ENCODE measurements around the gene FN3K.
A peak's percentile ranks its signal among the peaks of the same experiment; 100 is the strongest.

FN3K gene

GRCh38 chr17:82703935-82704865 is 31.2 kb upstream of the FN3K start:
- no peak for DNase-seq

DNA sequence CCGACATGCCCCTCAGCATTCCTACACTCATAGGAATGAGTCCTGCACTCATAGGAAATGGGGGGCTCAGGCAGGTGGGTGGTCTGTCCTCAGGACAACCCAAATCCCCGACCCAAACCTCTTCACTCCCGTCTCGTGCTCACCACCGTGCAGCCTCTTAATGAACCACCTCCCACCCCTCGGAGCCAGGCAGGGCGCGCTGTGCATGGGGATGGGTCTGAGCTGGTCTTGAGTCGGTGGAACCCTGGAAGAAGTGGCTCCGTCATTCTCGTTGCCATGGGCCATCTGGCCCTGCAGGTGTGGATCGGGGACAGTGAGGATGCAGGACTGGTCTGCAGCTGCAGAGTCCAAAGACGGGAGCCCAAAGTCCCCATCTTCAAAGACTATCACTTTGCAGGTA is 30.5 kb upstream of the FN3K start:
- DNase-seq = no peak

DNA sequence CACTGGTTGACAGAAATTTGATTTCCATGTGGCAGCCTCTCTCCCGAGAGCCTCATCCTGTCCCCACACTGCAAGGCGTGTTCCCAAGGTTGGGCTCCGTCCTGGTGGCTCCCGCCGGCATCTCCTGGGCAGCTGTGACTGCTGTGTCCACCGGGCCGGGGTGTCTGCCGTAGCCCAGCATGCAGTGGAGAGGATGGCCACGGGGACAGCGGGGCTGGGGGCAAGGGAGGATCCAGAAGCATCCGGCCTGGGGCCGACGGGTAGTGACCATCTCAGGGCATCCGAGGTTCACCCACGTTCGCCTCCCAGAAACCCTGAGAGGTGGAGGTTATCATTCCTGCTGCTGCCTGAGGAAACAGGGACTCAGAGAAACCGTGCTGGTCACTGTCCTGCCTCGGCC is 29.7 kb upstream of the FN3K start:
- no peak for DNase-seq

DNA sequence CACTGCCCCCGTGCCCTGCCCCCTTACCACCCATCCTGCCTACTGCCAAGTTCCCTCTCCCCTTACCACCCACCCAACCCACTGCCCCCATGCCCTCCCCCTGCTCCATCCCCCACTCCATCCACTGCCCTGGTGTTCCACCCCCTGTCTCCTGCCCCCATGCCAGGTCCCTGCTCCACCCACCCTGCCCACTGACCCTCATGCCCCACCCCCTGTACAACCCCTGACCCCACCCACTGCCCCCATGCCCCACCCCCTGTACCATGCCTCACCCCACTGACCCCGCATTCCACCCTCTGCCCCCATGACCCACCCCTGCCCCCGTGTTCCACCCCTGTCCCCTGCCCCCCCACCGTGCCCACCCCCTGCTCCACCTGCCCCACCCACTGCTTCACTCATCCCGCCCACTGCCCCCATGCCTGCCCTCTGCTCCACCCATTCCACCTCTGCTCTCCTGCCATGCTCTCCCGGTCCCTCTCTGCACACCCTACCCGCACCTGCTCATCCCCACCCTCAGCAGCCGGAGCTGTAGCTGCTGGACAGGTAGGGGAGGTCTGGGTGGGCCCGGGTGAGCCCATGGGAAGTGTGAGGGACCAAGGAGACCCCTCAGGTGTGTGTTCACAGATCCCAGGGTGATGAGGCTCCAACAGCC is 26.3 kb upstream of the FN3K start:
- no peak for DNase-seq

GRCh38 chr17:82709676-82710498 is 25.5 kb upstream of the FN3K start:
- DNase-seq = no peak

DNA sequence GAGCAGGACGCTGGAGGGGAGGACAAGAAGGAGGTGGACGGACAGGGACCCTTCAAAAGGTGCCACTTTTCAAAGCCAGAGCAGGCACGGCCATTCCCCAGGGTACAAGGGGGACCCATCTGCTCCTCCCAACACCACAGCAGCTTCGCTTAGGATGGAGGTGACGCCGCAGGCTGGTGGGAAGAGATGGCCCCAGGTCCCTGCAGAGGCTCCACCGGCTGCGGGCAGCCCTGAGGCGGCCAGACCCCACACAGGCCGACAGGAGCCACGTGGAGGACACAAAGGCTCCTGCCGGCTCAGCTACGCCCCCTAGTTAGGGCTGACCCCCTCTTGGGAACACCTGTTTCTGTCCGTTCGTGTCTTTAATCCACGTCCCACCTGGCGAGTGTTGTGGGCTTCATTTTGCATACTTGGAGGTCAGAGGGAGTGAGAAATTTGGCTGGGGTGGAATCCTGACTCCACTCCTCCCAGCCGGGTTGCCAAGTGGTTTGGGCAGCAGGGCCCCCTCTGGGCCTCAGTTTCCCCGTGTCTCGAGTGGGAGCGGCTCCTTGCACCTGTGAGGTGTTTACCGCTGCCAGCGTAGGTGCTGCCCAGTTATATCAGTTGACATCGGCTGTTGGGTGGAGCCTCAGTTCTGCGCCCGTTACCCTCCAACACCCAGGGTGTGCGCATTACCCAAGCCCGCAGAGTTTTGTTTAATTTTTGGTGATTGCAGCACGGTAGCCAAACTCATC is 24.7 kb upstream of the FN3K start:
- no peak for DNase-seq

- no peak for DNase-seq
These were observed 22.2 kb upstream of the FN3K start for GRCh38 chr17:82713071-82713723.

DNA sequence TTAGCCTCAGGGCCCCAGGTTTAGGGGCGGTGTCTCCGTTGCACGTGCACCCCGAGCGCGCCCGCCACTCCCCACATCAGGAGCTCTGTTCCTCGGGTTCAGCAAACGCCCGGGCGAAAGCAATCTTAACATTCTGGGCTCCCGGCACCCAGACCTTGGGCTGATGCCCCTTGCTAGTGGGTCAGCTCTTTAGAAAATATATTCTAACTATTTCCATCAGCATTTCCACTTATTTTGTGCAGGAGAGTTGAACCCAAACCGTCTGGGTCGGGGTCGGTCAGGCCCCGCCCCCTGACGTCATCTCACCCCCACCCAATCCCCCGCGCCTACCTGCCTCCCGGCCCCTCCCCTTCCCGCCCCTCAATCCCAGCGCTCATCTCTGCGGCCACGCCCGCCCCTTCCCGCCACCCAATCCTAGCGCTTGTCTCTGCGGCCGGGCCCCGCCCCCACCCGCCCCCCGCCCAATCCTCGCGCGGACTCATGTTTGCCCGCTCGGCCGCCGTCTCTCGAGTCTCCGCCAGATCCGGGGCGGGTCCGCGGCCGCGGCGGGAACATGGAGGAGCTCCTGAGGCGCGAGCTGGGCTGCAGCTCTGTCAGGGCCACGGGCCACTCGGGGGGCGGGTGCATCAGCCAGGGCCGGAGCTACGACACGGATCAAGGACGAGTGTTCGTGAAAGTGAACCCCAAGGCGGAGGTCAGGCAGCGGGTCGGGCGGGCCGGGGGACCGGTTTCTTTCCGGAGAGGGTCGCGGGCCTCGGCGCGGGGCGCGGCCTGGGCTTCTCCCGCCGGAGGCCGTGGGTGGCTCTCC is 19.0 kb upstream of the FN3K start, which contains the start of gene FN3KRP:
Gene FN3KRP, plus strand, starts transcription at position 504 of the 808 bp plus-strand sequence. Its CDS starts 50 bp downstream, at position 554.
- peak; percentile 97 for DNase-seq

DNA sequence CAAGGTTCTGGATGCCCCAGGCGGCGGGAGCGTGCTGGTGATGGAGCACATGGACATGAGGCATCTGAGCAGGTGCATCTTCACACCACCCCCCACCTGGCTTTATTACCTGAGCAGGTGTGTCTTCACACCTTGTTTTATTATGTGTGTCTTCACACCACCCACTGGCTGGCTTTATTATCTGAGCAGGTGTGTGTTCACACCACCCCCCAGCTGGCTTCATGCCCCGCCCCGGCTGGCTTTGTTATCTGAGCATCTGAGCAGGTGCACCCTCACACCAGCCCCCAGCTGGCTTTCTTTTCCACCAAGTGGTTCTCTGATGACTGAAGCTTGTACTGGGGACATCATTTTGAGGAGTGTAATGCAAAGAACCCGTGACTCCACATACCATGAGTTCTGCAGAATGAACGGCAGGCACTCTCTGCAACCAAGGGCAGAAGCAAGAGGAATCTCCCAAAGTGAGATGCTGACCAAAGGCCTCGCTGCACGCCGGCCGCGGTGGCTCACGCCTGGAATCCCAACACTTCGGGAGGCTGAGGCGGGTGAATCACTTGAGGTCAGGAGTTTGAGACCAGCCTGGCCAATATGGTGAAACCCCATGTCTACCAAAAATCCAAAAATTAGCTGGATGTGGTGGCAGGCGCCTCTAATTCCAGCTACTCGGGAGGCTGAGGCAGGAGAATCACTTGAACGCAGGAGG is 16.3 kb upstream of the FN3K start:
- DNase-seq = no peak

- no peak for DNase-seq
These were observed 15.2 kb upstream of the FN3K start for GRCh38 chr17:82720204-82720603.

DNA sequence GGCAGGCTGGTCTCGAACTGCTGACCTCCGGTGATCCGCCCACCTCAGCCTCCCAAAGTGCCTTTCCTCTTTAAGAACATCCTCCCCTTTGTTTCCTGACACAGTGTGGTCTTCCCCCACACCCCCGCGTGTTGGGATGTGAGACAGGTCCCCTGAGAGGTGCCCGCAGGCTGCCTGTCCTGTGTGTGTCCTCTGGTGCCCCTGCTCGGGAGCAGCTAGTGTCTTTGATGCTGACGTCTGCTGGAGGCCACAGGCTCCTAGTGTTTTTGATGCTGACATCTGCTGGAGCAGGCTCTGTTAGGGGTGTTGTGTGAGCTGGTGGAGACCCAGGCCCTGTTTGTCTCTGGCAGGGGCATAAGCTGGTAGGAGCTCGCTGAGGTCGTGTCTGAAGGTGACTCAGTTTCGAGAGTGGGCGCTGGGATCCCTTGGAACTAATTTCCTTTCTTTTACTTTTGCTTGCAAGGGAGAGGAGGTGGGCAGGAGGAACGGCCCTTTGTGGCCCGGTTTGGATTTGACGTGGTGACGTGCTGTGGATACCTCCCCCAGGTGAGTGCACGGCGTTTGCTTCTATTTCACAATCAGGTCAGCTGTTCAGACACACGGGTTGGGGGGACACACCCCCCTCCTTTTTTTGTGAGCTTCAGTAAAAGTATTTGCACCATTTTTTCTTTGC is 12.9 kb upstream of the FN3K start:
- no peak for DNase-seq

DNA sequence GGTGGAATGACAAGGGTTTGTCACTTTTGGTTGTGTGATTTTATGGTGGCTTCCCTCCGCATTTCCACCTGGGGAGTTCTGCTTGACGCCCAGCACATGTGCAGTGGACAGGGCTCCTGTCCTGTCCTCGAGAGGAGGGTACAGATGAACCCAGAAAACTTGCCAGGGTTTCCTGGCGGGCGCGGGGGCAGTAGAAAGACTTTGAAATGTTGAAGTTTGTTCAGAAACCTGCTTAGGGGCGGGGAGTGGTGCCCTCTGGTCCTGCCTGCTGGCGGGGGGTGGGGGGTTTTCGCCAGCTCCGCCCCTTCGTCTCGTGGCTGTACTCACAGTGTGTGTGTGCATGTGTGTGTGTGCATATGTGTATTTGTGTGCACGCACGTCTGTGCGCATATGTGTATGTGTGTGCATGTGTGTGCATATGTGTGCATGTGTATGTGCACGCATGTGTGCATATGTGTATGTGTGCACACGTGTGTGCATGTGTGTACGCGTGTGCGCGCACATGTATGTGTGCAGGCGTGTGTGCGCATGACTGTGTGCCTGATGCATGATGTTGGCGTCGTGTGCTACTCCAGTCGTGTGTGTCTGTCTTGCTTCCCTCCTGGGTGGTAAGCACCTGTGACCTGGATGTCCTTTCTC is 12.1 kb upstream of the FN3K start:
- DNase-seq = no peak

DNA sequence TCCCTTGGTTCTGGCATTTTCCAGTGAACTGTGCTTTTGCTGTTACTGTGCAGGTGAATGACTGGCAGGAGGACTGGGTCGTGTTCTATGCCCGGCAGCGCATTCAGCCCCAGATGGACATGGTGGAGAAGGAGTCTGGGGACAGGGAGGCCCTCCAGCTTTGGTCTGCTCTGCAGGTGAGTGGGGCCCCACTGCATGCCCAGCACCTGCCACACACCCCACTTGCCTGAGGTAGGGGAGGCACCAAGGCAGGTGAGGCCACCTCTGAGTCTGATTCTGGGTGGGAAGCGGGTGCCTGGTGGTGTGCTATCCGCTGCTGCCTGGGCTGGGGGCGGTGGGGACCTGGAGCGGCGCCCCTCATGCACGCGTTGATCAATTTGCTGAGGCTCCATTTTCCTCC is 9.0 kb upstream of the FN3K start:
- no peak for DNase-seq

- DNase-seq = no peak
These were observed 5.7 kb upstream of the FN3K start for GRCh38 chr17:82729479-82730260.

GRCh38 chr17:82732118-82732743 is 3.2 kb upstream of the FN3K start:
- no peak for DNase-seq

DNA sequence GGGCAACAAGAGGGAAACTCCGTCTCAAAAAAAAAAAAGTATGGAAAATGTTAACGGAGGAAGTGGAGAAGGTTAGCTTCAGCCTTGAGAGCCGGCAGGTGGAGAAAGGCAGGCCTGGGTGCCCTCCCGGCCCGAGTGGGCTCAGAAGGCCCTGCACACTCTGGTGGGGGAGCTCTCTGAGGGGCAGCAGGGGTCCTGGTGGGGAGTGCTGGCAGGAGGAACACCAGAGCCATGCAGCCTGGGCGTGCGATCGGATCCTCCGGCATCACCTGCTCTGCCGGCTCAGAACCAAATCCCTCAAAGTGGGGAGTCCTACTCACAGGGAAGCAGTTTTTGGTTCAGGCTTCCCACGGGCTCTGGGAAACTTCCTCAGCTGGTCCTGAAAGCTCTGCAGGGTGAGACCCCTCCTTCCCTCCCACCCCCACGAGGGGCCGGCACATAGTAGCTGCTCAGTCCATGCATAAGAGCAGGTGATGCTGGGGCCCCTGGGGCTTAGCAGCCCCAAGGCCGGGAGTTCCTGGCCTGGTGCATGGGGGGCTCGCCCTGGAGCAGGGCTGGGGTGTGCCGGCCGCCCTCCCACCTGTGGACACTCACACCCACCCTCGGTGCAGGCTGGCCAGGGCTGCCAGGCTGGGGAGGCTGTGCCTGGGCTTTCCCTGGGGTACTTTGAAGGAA is 1.2 kb downstream of the FN3K start:
- no peak for DNase-seq
